Neural cell (in vitro differentiated cells): ENCODE data around the gene MAP6. TPM values are rescaled to one million over a fixed set of nuclear protein-coding genes. Genes with fewer than 3 reads are reported as not detected.

Source experiments
- H2AFZ ChIP-seq: fragments of 200-600, 300-800 bp; sonication (generic), shearing (Covaris generic); 2 replicates; pipeline ENCODE4 v1.6.0; 2014; ENCODE audit warnings: low read depth, mild to moderate bottlenecking, antibody characterized with exemption, low read length, moderate library complexity
- H3F3A ChIP-seq: fragments of 200-600 bp; shearing (Covaris generic); 2 replicates; pipeline ENCODE4 v1.6.1; 2016; ENCODE audit warnings: mild to moderate bottlenecking, moderate library complexity, mixed read lengths, antibody characterized with exemption, low read length; ENCODE audit not compliant: insufficient read depth, poor library complexity, severe bottlenecking
- H3K27ac ChIP-seq: fragments of 200-600, 300-800 bp; sonication (generic), shearing (Covaris generic); 2 replicates; pipeline ENCODE4 v1.5.1; 2014; ENCODE audit warnings: mild to moderate bottlenecking, low read length, moderate library complexity
- H3K27me3 ChIP-seq: fragments of 300-800, 200-600 bp; sonication (generic), shearing (Covaris generic); 2 replicates; pipeline ENCODE4 v1.6.0; 2014; ENCODE audit warnings: mild to moderate bottlenecking, low read depth, low read length, moderate library complexity; ENCODE audit not compliant: insufficient read depth
- H3K36me3 ChIP-seq: fragments of 300-800, 200-600 bp; sonication (generic), shearing (Covaris generic); 2 replicates; pipeline ENCODE4 v1.5.1; 2014; ENCODE audit warnings: mild to moderate bottlenecking, antibody characterized with exemption, low read length, moderate library complexity; ENCODE audit not compliant: insufficient read depth
- H3K4me2 ChIP-seq: fragments of 300-800, 200-600 bp; sonication (generic), shearing (Covaris generic); 2 replicates; pipeline ENCODE4 v1.6.0; 2014; ENCODE audit warnings: mild to moderate bottlenecking, low read length
- H3K4me3 ChIP-seq: fragments of 300-800, 200-600 bp; sonication (generic), shearing (Covaris generic); 2 replicates; pipeline ENCODE4 v1.5.1; 2014; ENCODE audit warnings: mild to moderate bottlenecking, low read length, moderate library complexity
- H3K79me2 ChIP-seq: fragments of 200-600 bp; shearing (Covaris generic); replicated peaks from 2 replicates; pipeline ENCODE4 v1.6.0; 2014; ENCODE audit warnings: mild to moderate bottlenecking, low read length, moderate library complexity; ENCODE audit not compliant: insufficient read depth
- H3K9ac ChIP-seq: fragments of 300-800, 200-600 bp; sonication (generic), shearing (Covaris generic); 2 replicates; pipeline ENCODE4 v1.6.1; 2016; ENCODE audit warnings: mild to moderate bottlenecking, low read length, mixed read lengths
- H3K9me2 ChIP-seq: fragments of 200-600 bp; shearing (Covaris generic); 2 replicates; pipeline ENCODE4 v1.6.1; 2016; ENCODE audit warnings: mild to moderate bottlenecking, low read length, mixed read lengths; ENCODE audit not compliant: insufficient read depth
- H3K9me3 ChIP-seq: fragments of 200-600, 300-800 bp; sonication (generic), shearing (Covaris generic); 2 replicates; pipeline ENCODE4 v1.6.1; 2016; ENCODE audit warnings: mild to moderate bottlenecking, mixed run types, low read length, moderate library complexity, mixed read lengths
- H4K20me1 ChIP-seq: fragments of 200-600 bp; shearing (Covaris generic); 2 replicates; pipeline ENCODE4 v1.6.1; 2016; ENCODE audit warnings: mild to moderate bottlenecking, mixed run types; ENCODE audit not compliant: insufficient read depth
- EP300 ChIP-seq: fragments of 450-650 bp; conservative IDR thresholded peaks from 2 replicates; pipeline ENCODE4 v1.6.1; 2014; ENCODE audit warnings: antibody characterized with exemption, mild to moderate bottlenecking, moderate library complexity; ENCODE audit not compliant: poor library complexity, severe bottlenecking
- EZH2 ChIP-seq: fragments of 200-600, 300-800 bp; shearing (Covaris generic), sonication (generic); IDR thresholded peaks from 2 replicates; pipeline ENCODE4 v1.6.1; 2014; ENCODE audit warnings: antibody characterized with exemption, low read length, borderline replicate concordance, mild to moderate bottlenecking; ENCODE audit not compliant: insufficient read depth, poor library complexity, severe bottlenecking
- MXI1 ChIP-seq: fragments of 450-650 bp; conservative IDR thresholded peaks from 2 replicates; pipeline ENCODE4 v1.6.1; 2014; ENCODE audit warnings: antibody characterized with exemption, mild to moderate bottlenecking; ENCODE audit not compliant: poor library complexity, severe bottlenecking
- POLR2AphosphoS5 ChIP-seq: IDR thresholded peaks from 2 replicates; pipeline ENCODE4 v1.6.1; 2012
- RAD21 ChIP-seq: fragments of 450-650 bp; conservative IDR thresholded peaks from 2 replicates; pipeline ENCODE4 v1.6.1; 2014; ENCODE audit warnings: antibody characterized with exemption, mild to moderate bottlenecking, moderate library complexity
- SMC3 ChIP-seq: fragments of 450-650 bp; conservative IDR thresholded peaks from 2 replicates; pipeline ENCODE4 v1.6.1; 2014; ENCODE audit warnings: antibody characterized with exemption, mild to moderate bottlenecking, moderate library complexity; ENCODE audit not compliant: poor library complexity
- TAF1 ChIP-seq: IDR thresholded peaks from 2 replicates; pipeline ENCODE4 v1.6.1; 2012; ENCODE audit warnings: low read depth
- polyA plus RNA-seq: library from polyadenylated mRNA; depleted of rRNA; stranded (reverse); fragments of >200 nt; gene quantifications from 2 replicates; pipeline ENCODE4 v1.2.3, GENCODE V29; 2014
- TF ChIP-seq, protein P1 (sequence below): IDR thresholded peaks from 2 replicates; pipeline ENCODE4 v1.6.1; 2012; ENCODE audit warnings: borderline replicate concordance
- TF ChIP-seq, protein P2 (sequence below): fragments of 450-650 bp; IDR thresholded peaks from 2 replicates; pipeline ENCODE4 v1.5.1; 2014; ENCODE audit warnings: antibody characterized with exemption, mild to moderate bottlenecking, moderate library complexity; ENCODE audit not compliant: poor library complexity, severe bottlenecking

Gene MAP6
- polyA plus RNA-seq, 1 donor from 2014 or later = 178 TPM

DNA sequence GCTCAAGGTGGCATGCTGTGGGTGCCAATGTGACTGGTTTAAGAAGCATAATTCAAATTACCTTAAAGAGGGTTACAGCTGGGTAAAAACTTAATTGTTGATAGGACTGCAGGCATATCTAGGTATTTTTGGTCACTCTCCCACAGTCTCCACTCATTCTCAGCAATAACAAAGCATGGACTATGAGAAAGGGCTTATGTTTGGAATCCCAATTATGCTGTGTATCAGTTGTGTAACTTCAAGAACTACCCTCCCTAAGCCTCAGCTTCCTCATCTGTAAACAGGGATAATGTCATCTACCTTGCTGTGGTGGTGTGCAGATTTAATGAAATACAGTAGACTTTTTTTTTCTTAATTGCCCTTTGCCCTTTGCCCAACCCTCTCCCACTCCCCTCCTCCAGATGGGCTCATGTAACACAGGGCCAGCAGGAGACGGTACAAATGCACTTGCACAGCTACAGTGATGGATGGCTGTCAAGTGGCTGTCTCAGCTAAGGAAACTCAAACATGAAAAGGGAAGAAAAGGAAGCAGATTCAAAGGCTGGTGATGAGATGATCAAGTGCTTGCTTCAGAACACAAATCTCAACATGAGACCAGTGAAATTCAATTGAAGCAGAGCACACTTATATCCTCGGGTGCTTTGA, 37.6 kb downstream of the MAP6 start:
- Histone ChIP-seq H3K27me3 (no peaks in the 10 kb centered on the region), H3F3A (peaks cover 3% of the 10 kb centered on the region), H3K36me3 (no peaks in the 10 kb centered on the region), H3K27ac (peak overlapping the region; percentile 76), H2AFZ (no peak overlapping the region), H3K4me2 (peak overlapping the region; percentile 36), H3K9ac (peak overlapping the region; percentile 46), H3K79me2 (peaks cover 90% of the 10 kb centered on the region), H3K9me3 (no peaks in the 10 kb centered on the region), H4K20me1 (no peaks in the 10 kb centered on the region), H3K9me2 (no peaks in the 10 kb centered on the region), H3K4me3 (peak overlapping the region; percentile 46)
- TF ChIP-seq, protein P1, sequence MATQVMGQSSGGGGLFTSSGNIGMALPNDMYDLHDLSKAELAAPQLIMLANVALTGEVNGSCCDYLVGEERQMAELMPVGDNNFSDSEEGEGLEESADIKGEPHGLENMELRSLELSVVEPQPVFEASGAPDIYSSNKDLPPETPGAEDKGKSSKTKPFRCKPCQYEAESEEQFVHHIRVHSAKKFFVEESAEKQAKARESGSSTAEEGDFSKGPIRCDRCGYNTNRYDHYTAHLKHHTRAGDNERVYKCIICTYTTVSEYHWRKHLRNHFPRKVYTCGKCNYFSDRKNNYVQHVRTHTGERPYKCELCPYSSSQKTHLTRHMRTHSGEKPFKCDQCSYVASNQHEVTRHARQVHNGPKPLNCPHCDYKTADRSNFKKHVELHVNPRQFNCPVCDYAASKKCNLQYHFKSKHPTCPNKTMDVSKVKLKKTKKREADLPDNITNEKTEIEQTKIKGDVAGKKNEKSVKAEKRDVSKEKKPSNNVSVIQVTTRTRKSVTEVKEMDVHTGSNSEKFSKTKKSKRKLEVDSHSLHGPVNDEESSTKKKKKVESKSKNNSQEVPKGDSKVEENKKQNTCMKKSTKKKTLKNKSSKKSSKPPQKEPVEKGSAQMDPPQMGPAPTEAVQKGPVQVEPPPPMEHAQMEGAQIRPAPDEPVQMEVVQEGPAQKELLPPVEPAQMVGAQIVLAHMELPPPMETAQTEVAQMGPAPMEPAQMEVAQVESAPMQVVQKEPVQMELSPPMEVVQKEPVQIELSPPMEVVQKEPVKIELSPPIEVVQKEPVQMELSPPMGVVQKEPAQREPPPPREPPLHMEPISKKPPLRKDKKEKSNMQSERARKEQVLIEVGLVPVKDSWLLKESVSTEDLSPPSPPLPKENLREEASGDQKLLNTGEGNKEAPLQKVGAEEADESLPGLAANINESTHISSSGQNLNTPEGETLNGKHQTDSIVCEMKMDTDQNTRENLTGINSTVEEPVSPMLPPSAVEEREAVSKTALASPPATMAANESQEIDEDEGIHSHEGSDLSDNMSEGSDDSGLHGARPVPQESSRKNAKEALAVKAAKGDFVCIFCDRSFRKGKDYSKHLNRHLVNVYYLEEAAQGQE = no peak
- TF ChIP-seq EZH2 (no peak), POLR2AphosphoS5 (peak; percentile 63), TAF1 (no peak), EP300 (peak; percentile 87)
- TF ChIP-seq, protein P2, sequence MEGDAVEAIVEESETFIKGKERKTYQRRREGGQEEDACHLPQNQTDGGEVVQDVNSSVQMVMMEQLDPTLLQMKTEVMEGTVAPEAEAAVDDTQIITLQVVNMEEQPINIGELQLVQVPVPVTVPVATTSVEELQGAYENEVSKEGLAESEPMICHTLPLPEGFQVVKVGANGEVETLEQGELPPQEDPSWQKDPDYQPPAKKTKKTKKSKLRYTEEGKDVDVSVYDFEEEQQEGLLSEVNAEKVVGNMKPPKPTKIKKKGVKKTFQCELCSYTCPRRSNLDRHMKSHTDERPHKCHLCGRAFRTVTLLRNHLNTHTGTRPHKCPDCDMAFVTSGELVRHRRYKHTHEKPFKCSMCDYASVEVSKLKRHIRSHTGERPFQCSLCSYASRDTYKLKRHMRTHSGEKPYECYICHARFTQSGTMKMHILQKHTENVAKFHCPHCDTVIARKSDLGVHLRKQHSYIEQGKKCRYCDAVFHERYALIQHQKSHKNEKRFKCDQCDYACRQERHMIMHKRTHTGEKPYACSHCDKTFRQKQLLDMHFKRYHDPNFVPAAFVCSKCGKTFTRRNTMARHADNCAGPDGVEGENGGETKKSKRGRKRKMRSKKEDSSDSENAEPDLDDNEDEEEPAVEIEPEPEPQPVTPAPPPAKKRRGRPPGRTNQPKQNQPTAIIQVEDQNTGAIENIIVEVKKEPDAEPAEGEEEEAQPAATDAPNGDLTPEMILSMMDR = peak; percentile 14

DNA sequence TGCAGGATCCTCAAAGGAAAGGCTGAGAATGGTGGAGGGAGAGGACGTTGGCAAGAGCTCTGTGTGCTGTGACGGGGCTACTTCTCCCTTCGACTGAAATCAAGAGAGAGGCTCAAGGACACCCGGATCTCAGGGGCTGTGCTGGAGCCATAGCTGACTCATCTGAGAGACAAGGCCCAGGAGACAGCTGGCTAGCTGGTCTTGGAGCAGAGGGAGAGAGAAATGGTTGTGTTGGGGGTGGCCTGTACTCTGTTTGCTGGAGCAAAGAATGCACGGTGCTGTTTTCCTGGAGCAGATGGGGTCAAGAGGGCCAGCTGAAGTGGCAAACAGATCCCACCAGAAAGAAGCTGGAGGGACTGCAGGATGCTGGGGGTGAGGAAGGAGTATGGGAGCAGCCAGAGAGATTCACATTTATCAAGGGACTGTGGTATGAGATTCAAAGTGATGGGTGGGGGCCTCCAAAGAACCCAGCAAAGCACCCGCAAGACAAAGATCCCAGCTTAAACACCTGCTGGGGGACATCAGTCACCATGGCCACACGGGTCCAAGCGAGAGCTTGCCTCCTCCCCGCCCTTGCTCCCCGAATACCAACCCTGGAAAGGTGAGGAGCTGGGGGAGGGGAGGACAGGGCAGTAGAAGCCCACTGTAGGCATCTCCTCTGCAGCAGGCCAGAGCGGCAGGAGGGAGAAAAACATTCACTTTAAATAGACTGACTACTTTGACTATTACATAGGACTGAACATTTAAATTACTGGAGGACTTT, 40.8 kb downstream of the MAP6 start:
- TF ChIP-seq RAD21 (no peak), EZH2 (no peak), SMC3 (no peak), MXI1 (no peak), TAF1 (no peak), POLR2AphosphoS5 (no peak)
- TF ChIP-seq, protein P2 = no peak
- TF ChIP-seq, protein P1 = no peak
- H2AFZ ChIP-seq = no peak overlapping the region
- no peaks in the 10 kb centered on the region for H3K27me3 ChIP-seq
- no peaks in the 10 kb centered on the region for H3K36me3 ChIP-seq
- H4K20me1 ChIP-seq = no peaks in the 10 kb centered on the region
- H3K79me2 ChIP-seq = peaks cover 87% of the 10 kb centered on the region
- no peaks in the 10 kb centered on the region for H3K9me3 ChIP-seq
- no peak overlapping the region for H3K4me3 ChIP-seq
- H3K9ac ChIP-seq = no peak overlapping the region
- no peaks in the 10 kb centered on the region for H3K9me2 ChIP-seq
- H3K4me2 ChIP-seq = no peak overlapping the region
- H3F3A ChIP-seq = peaks cover 3% of the 10 kb centered on the region
- H3K27ac ChIP-seq = peak overlapping the region; percentile 38
